ENCODE measurements around the gene WDR74.
"Not testable (repeated sequence)": the region's sequence is repeated elsewhere in the genome, so short reads cannot be mapped to it uniquely, and the experiment has no call there.

Gene WDR74

DNA sequence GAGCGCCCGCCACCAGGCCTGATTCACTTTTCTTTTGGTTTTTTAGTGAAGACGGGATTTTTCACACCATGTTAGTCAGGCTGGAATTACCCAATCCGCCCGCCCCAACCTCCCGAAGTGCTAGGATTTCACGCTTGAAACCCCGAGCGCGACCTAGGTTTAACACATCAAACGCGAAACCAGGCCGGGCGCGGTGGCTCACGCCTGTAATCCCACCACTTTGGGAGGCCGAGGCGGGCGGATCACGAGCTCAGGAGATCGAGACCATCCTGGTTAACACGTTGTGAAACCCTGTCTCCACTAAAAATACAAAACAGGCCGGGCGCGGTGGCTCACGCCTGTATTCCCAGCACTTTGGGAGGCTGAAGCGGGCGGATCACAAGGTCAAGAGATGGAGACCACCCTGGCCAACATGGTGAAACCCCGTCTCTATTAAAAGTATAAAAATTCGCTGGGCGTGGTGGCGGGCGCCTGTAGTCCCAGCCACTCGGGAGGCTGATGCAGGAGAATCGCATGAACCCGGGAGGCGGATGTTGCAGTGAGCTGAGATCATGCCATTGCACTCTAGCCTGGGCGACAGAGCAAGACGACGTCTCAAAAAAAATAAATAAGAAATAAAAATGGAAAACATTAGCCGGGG lies 1.5 kb upstream of the WDR74 start:
- peak; percentile 88 for DNase-seq

DNA sequence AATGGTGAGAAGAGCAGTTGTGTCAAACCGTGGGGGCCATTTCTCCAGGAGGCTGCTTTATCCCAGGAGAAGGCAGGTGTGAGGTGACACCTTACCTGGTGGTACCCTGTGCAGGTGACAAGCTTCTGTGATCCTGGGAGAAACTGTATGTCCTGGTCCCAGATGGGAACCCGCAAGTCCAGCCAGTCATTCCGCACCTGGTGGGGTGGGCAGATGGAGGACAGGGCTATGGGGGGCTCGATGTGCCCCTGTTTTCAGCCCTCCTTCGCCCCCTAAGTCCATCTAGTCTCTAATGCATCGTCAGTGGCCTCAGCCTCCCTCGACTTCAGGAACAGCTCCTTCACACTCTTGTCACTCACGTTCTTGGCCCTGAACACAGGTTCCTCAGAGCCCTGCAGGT lies 4.1 kb downstream of the WDR74 start:
- DNase-seq, result no peak

GRCh38 chr11:62832336-62833234 lies 6.8 kb downstream of the WDR74 start, which contains the start of gene TEX54:
Gene TEX54 (minus strand): TSS chr11:62832841.
- no peak for DNase-seq

GRCh38 chr11:62831520-62832335 lies 7.7 kb downstream of the WDR74 start, which contains the start of gene STX5:
Gene STX5 (minus strand): TSS chr11:62832051. CDS start chr11:62831243, 808 bp downstream.
- DNase-seq, result peak; percentile 100

- DNase-seq, result peak; percentile 40
Observed at GRCh38 chr11:62830904-62831519, 8.4 kb downstream of the WDR74 start.

DNA sequence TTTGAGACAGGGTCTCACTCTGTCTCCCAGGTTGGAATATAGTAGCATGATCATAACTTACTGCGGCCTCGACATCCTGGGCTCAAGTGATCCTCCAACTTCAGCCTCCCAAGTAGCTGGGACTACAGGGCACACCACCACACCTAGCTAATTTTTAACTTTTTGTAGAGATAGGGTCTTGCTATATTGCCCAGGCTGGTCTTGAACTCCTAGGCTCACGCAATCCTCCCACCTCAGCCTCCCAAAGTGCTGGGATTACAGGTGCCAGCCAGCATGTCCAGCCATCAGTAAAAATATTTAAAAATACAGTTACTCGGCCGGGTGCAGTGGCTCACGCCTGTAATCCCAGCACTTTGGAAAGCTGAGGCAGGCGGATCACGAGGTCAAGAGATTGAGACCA lies 11.3 kb downstream of the WDR74 start:
- not testable (repeated sequence) for DNase-seq

DNA sequence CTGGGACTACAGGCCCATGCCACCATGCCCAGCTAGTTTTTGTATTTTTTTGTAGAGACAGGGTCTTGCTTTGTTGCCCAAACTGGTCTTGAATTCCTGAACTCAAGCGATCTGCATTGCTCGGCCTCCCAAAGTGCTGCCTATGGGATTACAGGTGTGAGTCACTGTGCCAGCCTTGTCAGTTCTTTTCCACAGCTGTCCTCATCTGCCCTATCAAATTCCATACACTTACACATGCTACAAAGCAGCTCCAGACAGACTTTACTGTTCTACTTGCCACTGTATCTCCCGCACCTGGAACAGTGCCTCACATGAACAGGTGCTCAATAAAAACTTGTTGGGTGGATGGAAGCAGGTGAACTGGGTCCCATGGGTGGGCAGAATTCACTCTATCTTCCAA lies 15.7 kb downstream of the WDR74 start:
- no peak for DNase-seq

DNA sequence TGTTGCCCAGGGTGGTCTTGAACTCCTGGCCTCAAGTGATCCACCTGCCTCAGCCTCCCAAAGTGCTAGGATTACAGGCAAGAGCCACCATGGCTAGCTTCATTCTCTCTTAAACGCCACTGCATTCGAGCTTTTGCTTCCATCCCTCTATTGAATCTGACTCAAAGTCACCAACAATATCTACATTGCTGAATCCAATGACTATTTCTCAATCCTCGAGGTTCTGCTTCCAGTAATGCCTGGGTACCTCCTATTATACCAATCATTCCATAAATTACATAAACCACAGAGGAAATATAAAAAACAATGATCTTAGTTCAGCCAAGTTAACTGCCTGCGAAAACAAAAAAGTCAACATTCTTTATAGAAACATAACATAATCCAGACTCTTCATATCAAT lies 22.3 kb downstream of the WDR74 start:
- no peak for DNase-seq

GRCh38 chr11:62816557-62816956 lies 22.8 kb downstream of the WDR74 start:
- no peak for DNase-seq

GRCh38 chr11:62811659-62812058 lies 27.7 kb downstream of the WDR74 start:
- no peak for DNase-seq

DNA sequence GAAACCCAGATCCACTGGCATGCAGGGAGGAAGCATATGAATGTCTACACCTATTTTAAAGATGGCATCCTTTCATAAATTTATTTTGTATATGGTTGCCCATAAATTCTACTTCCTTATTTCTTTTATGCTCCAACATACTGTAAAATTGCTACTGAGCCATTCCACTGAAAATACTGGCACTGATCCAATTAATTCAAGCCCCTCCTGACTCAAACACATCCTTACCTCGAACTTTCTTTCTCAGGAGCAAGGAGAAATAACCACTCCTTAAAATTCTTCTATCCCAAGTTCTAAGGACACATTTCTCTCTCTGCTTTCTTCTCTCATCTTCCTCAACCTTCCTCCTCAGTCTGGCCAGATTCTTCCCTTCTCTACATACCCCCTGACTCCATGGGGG lies 28.6 kb downstream of the WDR74 start:
- no peak for DNase-seq

GRCh38 chr11:62806611-62807121 lies 32.7 kb downstream of the WDR74 start:
- no peak for DNase-seq

DNA sequence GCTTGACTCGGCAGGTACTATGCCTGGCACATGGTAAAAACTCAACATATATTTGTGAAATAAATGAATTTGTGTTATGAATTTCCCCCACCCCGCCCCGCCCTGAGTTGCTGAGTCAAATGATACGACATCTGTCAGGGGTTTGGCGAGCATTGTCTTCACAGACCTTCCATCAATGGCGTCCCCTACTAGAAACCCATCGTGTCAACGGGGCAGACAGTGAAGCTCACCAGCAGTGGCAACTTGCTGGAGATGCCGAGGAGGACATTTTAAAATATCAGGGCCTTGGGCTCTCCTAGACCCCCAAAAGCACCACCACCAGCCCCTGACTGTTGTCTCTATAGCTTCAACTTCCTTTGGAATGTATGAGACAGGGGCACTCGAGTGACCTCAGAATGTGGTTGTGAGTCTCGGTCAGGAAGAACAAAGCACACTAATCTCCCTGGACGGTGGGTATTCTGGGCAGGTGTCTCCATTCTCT lies 33.4 kb downstream of the WDR74 start:
- DNase-seq, result peak; percentile 51

GRCh38 chr11:62805076-62805892 lies 34.1 kb downstream of the WDR74 start, which contains the start of gene NXF1:
Gene NXF1 (minus strand): TSS chr11:62805440. CDS start chr11:62805356, 84 bp downstream.
- peak; percentile 98 for DNase-seq

DNA sequence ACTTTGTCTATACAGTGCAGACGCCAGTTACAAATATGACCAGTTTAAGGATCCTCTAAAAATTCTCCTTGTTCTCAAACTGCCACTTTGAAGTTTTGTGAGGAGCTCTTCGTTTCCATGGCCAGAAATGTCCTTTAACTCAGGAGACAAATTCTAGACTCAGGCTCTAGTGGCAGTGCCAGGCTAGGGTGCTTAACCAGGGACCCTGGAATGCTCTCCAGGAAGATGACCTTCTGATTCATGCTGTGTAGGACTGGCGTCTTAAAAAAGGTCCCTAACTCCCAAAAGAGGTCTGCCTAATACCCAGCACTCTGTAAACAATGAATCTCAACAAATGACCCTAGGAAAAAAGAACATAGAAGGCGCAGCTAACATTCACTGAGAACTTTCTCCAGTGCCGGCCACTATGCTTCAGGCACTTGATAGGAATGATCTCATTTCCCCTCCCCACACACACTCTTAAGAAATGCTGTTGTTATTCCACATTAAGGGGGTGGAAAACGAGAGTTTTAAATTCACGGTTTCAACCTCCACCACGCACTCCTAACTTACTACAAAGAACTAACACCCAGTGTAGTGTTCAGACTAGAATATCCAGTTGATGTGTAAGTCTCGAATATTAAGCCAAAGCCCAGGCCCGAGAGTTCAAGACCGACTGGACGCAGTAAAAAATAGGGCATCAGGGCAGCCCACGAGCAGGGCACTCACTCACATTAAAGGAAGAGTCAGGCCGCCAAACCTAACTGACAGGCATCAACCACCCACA lies 34.9 kb downstream of the WDR74 start:
- peak; percentile 54 for DNase-seq

- DNase-seq, result no peak
Observed at GRCh38 chr11:62801071-62801470, 38.3 kb downstream of the WDR74 start.

DNA sequence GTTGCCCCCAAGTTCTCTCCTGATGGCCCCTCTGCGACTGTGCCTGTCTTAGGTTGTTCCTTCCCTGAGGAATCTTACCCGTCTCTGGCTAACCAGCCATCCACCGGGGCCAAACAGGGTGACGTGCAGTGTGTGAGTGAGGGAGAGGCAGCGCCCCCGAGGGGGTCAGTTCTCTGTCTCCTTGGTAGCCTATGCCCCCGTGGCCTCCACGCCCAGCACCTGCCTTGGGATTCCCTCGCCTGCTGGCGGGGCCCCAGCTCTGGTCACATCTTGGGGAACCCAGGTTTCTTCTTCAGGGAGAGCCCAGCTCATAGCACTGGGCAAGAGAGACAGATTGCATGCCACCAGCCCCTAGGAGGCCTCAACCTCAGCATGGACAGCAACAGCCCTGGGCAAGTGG lies 39.9 kb downstream of the WDR74 start:
- DNase-seq, result no peak

GRCh38 chr11:62796281-62796680 lies 43.1 kb downstream of the WDR74 start:
- no peak for DNase-seq

DNA sequence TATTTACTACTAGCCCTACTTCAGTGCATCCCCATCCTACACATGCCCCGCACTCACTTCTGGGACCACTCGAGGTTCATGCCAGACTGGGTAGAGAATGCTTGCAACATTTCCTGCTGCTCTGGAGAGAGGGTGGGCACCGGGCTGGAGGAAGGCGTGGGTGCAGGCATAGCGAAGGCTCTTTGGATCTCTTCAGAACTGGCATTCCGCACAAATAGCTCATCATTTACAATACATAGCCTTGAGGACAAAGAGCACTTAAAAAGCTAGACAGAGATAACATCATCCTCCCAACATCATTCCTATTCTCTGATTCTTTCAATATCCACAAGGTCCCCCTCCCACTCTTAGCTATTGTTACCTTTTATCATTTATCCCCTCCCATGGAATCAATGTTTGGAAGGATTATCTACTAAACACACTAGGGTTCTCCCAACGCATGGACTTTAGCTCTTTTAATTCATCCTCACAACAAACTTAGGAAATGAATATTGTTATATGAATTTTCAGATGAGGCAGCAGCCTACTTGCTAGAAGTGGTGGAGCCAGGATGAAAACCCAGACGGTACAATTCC lies 45.1 kb downstream of the WDR74 start:
- no peak for DNase-seq

DNA sequence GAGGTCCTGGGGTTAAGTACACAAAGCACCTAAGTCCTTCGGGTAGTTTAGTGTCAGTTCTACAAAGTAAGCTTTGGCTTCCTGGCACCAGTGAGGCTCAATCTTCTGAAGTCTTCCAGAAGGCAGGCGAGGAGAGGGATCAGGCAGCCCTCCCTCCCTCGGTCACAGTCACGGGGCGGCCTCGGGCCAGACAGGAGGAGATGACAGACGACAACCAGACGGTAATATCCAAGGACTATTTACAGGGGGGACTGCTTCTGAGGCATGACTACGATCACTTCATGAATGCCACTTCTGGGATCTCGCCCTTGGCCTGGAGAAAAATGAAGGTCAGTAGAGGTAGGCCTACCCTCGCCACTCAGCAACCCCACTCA lies 47.2 kb downstream of the WDR74 start:
- DNase-seq, result no peak
